ENCODE results near the gene RBM33. TPM values are rescaled to one million over a fixed set of nuclear protein-coding genes. Genes with fewer than 3 reads are reported as not detected.

RBM33 gene
- total RNA-seq, 1 donor from 2014 or later, result 73.2 TPM

- no peak overlapping the region for H3K4me3 Mint-ChIP-seq
- peaks cover 19% of the 10 kb centered on the region for H3K4me1 Mint-ChIP-seq
- H3K9me3 Mint-ChIP-seq, result no peaks in the 10 kb centered on the region
- H3K27me3 Mint-ChIP-seq (ENCODE audit: low read depth), result no peaks in the 10 kb centered on the region
- no peak for DNase-seq (ENCODE audit: low read depth, low spot score)
- H3K36me3 Mint-ChIP-seq (ENCODE audit: low read depth), result no peaks in the 10 kb centered on the region
- TF ChIP-seq CTCF (conservative IDR thresholded peaks at IDR 0.05), result no peak
- peak overlapping the region; percentile 65 for H3K27ac Mint-ChIP-seq (ENCODE audit: unreplicated experiment)
These were observed 25.4 kb downstream of the RBM33 start for GRCh38 chr7:155669717-155670505.

DNA sequence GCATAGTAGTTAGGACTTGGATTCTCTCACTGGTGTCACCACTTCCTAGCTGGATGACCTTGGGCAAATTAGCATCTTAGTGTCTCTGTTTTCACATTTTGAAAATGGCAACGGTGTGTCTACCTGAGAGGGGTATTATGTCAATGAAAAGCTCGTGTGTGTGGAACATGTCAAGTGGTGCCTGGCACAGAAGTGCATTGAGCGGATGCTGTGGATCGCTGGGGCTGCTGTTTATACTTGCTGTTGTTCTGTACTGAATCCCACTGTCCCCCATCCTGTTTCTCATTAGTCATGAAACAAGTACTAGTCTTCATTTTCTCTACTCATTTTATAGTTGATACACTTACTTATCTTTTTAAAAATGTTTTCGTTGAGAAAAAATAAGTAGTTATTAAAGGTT is 26.1 kb downstream of the RBM33 start:
- Mint-ChIP-seq H3K36me3 (ENCODE audit: low read depth) (no peaks in the 10 kb centered on the region), H3K4me1 (peaks cover 19% of the 10 kb centered on the region), H3K27ac (ENCODE audit: unreplicated experiment) (no peak overlapping the region), H3K27me3 (ENCODE audit: low read depth) (no peaks in the 10 kb centered on the region), H3K4me3 (no peak overlapping the region), H3K9me3 (no peaks in the 10 kb centered on the region)
- no peak for DNase-seq (ENCODE audit: low read depth, low spot score)
- TF ChIP-seq CTCF (conservative IDR thresholded peaks at IDR 0.05), result no peak

DNA sequence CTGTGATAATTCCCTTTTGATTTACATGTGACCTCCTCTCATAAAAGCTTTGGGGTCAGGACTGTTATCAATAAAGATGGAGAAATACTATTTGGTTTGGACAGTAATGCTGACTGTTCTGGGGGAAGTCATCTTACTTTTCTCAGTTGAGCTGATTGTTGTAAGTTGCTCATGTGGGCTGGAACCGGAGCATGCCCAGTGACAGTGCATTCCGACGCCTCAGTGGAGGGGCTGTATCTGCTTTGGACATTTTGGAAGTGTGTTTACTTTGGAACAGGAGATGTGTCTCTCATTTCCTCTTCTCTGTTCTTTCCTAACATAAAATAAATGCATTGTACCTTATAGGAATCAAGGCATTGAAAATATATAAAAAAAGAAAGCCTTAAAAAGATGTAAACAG is 30.1 kb downstream of the RBM33 start:
- no peak overlapping the region for H3K4me3 Mint-ChIP-seq
- peaks cover 19% of the 10 kb centered on the region for H3K4me1 Mint-ChIP-seq
- peaks cover 2% of the 10 kb centered on the region for H3K36me3 Mint-ChIP-seq (ENCODE audit: low read depth)
- no peak for TF ChIP-seq CTCF (conservative IDR thresholded peaks at IDR 0.05)
- no peaks in the 10 kb centered on the region for H3K27me3 Mint-ChIP-seq (ENCODE audit: low read depth)
- H3K9me3 Mint-ChIP-seq, result no peaks in the 10 kb centered on the region
- H3K27ac Mint-ChIP-seq (ENCODE audit: unreplicated experiment), result no peak overlapping the region
- no peak for DNase-seq (ENCODE audit: low read depth, low spot score)

DNA sequence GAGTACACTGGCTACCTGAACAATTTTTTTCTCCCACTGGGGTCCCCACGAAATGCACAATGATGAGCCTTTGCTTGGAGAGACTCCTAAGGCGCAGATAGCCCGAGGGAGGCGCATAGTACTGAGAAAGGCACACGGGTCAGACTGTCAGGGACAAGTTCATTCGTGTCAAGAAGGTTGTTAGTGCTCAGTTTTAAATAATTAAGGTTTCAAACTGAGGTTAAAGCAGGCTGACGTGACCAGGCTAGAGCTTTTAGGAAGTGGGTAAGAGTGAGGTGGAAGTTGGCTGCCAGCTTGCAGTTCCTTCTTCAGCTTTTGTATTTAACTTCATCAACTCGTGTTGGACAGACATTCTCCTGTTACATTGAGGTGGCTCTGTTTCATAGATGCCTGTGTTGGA is 31.6 kb downstream of the RBM33 start:
- Mint-ChIP-seq H3K27ac (ENCODE audit: unreplicated experiment) (peak overlapping the region; percentile 35), H3K4me1 (peaks cover 10% of the 10 kb centered on the region), H3K36me3 (ENCODE audit: low read depth) (peaks cover 4% of the 10 kb centered on the region), H3K9me3 (no peaks in the 10 kb centered on the region), H3K27me3 (ENCODE audit: low read depth) (no peaks in the 10 kb centered on the region), H3K4me3 (no peak overlapping the region)
- TF ChIP-seq CTCF (conservative IDR thresholded peaks at IDR 0.05), result no peak
- no peak for DNase-seq (ENCODE audit: low read depth, low spot score)

GRCh38 chr7:155677688-155678087 is 33.2 kb downstream of the RBM33 start:
- H3K27ac Mint-ChIP-seq (ENCODE audit: unreplicated experiment), result no peak overlapping the region
- no peak overlapping the region for H3K4me3 Mint-ChIP-seq
- peaks cover 10% of the 10 kb centered on the region for H3K36me3 Mint-ChIP-seq (ENCODE audit: low read depth)
- TF ChIP-seq CTCF (conservative IDR thresholded peaks at IDR 0.05), result no peak
- no peak for DNase-seq (ENCODE audit: low read depth, low spot score)
- H3K9me3 Mint-ChIP-seq, result no peaks in the 10 kb centered on the region
- H3K4me1 Mint-ChIP-seq, result peaks cover 17% of the 10 kb centered on the region
- H3K27me3 Mint-ChIP-seq (ENCODE audit: low read depth), result no peaks in the 10 kb centered on the region

All from neural crest cell (in vitro differentiated cells).